HEK293T (cell line): Measurements from ENCODE around the gene KRTAP5-2.

Source experiments
- ELF4 ChIP-seq: fragments of 450-650 bp; IDR thresholded peaks from 2 replicates; pipeline ENCODE4 v1.6.1; 2017; ENCODE audit warnings: antibody characterized with exemption
- FOXA1 ChIP-seq: fragments of 450-650 bp; IDR thresholded peaks from 2 replicates; pipeline ENCODE4 v1.6.1; 2016; ENCODE audit warnings: mild to moderate bottlenecking

DNA sequence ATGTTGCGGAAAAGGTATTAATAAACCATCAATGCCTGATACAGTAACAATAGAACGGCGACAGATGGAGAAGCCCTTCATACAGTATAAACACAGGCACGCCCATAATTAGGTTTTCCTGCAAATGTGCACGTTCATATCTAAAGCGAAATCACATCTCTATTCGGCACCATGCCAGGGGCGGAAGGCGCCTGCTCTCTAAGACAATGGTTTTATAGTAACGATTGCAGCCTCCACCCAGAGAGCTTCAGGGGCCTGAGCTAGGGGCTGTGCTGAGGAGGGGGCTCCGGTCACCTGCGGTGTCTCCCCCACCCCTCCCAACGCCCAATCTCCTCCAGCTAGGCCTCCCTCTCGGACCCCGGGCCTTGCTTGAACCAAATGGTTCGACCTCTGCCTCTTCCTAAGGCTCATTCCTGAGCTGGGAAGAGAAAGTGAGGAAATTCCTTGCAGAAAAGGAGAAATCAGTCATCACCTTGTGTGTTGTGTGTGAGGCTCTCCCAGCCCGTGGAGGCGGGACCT lies 41.1 kb upstream of the KRTAP5-2 start:
- TF ChIP-seq FOXA1 = no peak
- TF ChIP-seq ELF4 = no peak
